Neural progenitor cell (in vitro differentiated cells): ENCODE measurements around the gene RPH3AL.

Experiments
- CTCF ChIP-seq: fragments of 200-600 bp; sonication (generic); IDR thresholded peaks from 2 replicates; pipeline ENCODE4 v1.5.1; 2017; ENCODE audit warnings: antibody characterized with exemption, mild to moderate bottlenecking
- EZH2 ChIP-seq: fragments of 200-600 bp; sonication (generic); IDR thresholded peaks from 2 replicates; pipeline ENCODE4 v1.6.1; 2017; ENCODE audit warnings: antibody characterized with exemption, mild to moderate bottlenecking, moderate library complexity
- EZH2phosphoT487 ChIP-seq: fragments of 200-600 bp; sonication (generic); IDR thresholded peaks from 2 replicates; pipeline ENCODE4 v1.6.1; 2017; ENCODE audit warnings: antibody characterized with exemption

- TF ChIP-seq CTCF, result no peak
- TF ChIP-seq EZH2phosphoT487, result no peak
- no peak for TF ChIP-seq EZH2
These were observed 130.4 kb downstream of the RPH3AL start for GRCh38 chr17:222172-222571.
